GM18505 (cell line): ENCODE results near the gene POTEH.
"Not testable (repeated sequence)": the region's sequence is repeated elsewhere in the genome, so short reads cannot be mapped to it uniquely, and the experiment has no call there.

Experiments
- ATAC-seq: cut with Tn5 transposase; IDR thresholded peaks from one replicate; pipeline ENCODE4 v1.9.1; 2021; ENCODE audit not compliant: unreplicated experiment

POTEH gene

DNA sequence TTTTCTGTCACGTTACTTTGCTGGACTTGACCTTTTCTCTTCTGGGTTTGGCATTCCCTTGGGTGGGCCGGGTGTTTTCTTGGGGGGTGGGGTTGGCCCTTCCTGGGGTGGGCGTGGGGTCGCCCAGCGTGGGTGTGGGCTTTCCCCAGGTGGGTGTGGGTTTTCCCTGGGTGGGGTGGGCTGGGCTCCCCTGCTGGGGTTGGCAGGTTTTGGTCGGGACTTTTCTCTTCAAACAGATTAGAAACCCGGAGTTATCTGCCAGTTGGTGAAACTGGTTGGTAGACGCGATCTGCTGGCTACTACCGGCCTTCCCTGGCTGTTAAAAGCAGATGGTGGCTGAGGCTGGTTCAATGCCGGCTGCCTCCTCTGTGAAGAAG lies at the start of gene POTEH:
TSS of gene POTEH (plus strand) at position 278 of the 377 bp plus-strand sequence. CDS start at position 330, 52 bp downstream.
- not testable (repeated sequence) for ATAC-seq

DNA sequence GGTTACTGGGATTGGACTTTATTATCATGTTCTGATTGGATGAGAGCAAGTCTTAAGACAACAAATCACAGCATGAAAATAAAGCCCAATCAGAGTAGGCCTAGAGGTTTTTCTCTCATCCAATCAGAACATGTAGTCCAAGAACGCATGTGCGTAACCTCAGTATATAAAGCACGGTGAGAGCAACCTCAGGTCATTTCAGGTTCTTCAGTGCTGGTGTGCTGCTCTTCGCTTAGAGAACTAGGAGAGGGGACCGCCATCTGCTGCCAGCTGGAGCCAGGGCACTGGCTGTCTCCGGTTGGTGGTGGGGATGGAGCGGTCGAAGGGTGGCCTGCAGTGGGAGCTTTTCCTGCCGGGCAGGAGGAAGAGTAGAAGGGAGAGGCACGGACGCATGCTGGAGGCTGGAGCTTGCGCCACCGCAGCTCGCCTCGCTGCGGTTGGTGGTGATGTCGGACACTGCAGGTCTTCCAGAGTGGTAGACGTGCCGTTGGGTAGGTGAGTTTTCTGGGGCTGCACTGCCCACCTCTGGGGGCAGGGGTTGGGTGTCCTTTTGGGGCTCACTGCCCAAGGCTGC lies 47.5 kb upstream of the POTEH start:
- not testable (repeated sequence) for ATAC-seq

DNA sequence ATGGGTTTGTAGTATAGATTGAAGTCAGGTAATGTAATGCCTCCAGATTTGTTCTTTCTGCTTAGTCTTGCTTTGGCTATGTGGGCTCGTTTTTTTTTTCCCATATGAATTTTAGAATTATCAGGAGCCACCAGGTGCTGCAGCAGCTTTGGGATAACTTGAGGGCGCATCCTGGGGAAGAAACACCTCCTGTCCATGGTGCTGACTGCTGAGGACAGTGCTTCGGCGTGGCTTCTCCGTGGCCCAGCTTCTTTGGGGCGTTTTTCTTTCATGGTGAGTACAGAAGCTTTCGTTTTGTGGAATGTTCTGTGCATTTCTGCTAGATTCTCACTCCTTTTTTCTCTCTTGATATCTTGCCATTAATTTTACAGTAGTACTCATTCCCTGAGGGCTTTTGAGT lies 37.9 kb upstream of the POTEH start:
- not testable (repeated sequence) for ATAC-seq

DNA sequence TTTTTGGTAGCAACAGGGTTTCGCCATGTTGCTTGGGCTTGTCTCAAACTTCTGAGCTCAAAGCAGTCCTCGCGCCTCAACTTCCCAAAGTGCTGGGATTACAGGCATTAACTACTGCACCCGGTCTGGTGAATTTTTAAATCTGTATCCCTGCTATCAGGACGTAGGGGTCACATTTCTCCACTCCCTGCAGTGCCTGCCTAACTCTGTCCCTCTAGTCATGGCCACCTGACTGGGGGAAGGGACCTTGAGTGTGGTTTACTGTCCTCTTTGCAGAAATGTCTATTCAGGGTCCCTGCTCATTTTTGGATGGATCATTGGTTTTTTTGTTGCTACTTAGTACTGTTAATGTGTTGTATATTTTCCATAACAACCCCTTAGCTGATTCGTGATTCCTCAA lies 37.1 kb upstream of the POTEH start:
- not testable (repeated sequence) for ATAC-seq

DNA sequence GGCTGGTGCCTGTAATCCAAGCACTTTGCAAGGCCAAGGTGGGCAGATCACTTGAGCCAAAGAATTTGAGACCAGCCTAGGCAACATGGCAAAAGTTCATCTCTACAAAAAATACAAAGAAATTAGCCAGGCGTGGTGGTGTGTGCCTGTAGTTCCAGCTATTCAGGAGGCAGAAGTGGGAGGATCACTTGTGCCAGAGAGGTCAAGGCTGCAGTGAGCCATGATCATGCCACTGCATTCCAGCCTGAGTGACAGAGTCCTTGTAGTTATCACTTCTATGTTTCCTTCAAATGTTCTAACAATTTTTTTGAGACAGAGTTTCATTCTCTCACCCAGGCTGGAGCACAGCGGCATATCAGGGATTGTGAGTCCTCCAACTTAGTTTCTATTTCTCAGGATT lies 36.6 kb upstream of the POTEH start:
- ATAC-seq: not testable (repeated sequence)

DNA sequence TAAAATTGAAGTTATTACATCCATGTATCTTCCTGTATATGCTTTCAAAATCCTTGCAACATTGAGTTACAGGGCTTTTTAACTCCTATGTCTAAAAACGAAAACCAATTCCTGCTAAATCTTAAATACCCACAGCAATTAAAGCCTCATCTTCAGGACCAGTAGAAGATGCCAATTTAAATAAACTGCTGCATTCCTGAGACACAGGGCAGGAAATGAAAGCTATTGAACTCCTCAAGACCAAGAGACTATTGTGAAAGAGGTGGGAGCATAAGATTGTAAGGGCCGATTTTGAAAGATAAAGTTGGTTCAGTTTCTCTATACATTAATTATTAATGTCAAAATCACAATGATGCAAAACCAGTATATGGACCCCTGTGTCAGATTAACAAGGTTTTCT lies 28.7 kb upstream of the POTEH start:
- ATAC-seq: not testable (repeated sequence)

DNA sequence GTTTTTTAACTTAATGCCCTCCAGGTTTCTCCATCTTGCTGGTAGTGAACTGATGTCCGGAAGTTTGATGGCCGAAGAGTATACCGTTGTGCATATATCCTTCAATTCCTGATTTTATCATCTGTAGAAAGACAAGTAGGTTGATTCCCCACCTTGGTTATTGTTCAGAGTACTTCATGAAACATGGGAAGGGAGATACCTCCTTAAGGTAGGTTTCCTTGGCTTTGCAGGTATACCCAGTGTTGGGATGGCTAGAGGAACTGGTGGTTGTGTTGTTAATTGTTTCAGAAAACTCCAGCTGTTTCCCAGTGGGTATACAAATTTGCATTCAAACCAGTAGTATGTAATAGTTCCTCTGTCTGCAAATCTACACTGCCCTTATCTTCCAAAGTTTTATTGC lies 25.1 kb upstream of the POTEH start:
- ATAC-seq: not testable (repeated sequence)

DNA sequence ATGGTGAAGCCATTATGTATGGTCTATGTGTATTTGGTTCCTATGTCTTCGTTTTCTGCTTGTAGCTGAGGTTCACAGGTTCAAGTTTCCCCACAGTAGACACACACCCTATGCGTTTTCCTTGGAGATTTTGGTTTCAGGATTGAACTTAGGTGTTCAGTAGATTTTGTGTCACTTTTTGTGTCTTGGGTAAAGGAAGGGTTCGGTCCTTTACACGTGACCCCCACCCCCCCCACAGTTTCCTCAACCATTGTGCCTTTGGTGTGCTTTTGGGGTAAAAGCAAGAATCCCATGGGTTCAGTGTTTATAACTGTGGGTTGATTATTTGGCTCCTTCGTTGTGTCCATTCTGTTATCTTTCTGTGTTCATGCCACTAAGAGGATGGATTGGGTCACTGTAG lies 24.3 kb upstream of the POTEH start:
- not testable (repeated sequence) for ATAC-seq

DNA sequence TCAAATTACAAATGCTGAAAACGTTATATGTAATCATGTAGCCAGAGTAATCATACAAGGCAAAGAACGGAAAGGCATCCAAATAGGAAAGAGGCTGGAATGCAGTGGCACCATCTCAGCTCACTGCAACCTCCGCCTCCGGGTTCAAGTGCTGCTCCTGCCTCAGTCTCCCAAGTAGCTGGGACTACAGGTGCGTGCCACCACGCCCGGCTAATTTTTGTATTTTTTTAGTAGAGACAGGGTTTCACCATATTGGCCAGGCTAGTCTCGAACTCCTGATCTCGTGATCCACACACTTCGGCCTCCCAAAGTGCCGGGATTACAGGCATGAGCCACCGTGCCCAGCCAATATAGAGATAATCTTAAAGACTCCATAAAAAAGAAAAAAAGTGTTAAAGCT lies 20.4 kb upstream of the POTEH start:
- ATAC-seq: not testable (repeated sequence)

DNA sequence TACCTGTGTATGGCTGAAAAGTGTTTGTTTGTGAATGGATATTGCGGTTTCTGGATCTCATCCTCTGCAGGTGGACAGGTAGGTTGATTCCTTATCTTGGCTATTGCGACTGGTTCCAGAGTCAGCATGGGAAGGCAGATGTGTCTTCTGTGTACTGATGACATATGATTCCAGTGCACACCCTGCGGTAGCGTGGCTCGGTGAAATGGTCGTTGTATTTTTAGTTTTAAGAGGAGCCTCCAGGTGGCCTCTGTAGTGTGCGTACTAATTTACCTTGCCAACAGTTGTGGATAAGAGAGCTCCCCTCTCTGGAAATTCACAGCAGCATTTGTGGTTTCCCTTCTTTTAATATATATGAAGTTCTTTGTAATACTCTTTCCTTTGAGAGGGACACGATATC lies 10.1 kb upstream of the POTEH start:
- ATAC-seq: not testable (repeated sequence)

DNA sequence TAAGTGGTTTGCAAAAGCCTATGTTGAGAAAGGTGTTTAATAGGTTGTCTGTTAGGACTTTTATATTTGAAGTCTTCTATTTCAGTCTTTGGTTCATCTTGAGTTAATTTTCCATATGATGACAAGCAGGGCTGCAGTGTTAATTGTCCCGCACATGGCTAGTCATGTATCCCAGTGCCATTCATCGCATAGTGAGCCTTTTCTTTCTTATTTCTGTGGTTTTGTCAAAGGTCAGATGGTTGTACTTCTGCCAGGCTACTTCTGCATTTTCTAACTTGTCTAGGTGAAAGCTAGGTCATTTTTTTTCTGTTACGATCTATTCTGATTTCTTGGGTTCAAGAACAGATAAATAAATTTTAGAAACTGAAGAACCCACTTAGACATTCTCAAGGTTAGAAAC lies 5.7 kb upstream of the POTEH start:
- ATAC-seq: not testable (repeated sequence)

DNA sequence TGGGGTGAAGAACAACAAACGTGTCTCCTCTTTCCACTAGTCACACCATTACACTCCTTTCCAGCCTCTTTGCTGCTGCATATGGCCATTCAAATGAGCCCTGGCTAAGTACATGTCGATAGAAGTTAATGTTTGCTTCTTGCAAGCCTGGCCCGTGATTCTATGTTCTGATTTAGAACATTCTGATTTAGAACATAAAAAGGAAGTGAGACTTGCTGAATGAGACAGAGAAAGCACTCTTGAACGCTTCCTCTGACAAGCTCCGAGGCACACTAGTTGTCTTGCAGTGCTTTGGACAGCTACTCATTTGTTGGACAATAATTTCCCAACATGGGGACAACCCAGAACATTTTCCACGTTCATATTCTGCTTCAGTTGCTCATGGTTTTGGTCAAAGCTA lies 5.1 kb upstream of the POTEH start:
- ATAC-seq: not testable (repeated sequence)

DNA sequence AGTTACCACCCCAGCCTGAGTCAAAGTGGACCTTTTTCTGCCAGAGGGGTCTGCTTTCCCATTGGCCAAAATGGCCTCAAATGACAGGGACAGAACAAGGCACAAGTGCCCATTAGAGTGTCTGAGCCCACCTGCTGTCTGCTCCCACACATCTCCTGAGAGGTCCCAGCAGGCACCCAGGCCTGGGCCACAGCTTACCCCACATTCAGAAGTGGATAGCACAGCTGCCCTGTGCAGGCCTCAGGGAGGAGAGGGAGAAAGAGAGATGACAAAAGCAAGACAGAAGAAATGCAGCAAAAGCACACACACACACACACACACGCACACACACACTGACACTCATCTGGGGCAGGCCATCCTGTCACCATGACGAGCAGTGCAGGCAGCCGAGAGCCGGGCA lies 4.2 kb upstream of the POTEH start:
- ATAC-seq: not testable (repeated sequence)

DNA sequence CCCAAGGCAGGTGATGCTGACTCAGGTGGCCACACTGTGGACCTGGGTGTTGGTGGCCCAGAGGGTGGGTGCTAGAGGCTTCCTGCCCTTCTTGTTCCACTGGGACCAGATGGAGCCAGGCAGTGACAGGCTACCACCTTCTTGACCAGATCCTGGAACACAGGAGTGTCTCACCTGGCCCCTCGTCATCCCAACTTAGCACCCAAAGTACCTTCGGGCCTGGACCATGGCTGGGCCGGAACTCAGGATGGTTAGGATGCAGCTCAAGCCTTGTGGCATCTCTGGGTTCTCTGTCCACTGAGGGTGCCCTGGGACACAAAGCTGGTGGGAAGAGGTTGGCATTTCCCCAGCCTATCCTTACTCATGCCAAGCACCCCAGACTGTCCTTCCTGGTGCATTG lies 2.7 kb upstream of the POTEH start:
- ATAC-seq: not testable (repeated sequence)

DNA sequence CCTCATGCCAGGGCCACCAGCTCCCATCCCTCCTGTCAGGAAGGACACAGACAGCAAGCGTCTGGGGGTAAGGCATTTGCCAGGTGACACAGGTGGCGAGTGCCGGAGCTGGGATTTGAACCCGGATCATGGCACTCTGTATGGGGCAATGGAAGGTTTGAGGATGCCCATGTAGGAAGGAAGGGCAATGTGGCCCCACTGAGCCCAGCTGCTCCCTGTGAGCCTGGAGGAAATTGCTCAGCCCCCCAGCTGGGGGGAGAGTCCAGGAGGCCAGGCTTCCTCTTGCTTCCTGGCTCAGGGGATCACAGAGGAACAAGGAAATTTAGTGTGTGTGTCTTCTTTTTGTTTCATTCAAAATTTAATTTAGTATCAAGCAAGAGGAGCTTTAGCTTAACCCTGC lies 2.1 kb upstream of the POTEH start:
- ATAC-seq: not testable (repeated sequence)

DNA sequence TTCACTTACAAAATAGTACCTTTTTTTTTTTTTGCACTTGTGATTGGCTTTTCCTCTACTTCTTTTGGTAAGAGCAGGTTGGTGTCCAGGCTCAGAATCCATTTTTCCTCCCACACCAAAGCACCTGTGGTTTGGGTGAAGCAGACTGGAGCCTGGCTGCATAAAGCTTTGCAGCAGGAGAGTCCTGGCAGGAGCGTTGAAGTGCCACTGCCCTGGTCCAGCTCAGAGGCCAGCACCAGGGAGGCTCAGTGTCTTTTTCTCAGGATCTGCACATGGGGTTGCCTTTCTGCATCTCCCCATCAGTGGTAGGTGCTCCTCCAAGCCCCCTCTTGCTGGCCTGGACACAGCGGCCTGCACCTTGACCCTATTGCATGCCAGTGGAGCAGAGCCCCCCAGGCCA lies 1.7 kb upstream of the POTEH start:
- ATAC-seq: not testable (repeated sequence)

DNA sequence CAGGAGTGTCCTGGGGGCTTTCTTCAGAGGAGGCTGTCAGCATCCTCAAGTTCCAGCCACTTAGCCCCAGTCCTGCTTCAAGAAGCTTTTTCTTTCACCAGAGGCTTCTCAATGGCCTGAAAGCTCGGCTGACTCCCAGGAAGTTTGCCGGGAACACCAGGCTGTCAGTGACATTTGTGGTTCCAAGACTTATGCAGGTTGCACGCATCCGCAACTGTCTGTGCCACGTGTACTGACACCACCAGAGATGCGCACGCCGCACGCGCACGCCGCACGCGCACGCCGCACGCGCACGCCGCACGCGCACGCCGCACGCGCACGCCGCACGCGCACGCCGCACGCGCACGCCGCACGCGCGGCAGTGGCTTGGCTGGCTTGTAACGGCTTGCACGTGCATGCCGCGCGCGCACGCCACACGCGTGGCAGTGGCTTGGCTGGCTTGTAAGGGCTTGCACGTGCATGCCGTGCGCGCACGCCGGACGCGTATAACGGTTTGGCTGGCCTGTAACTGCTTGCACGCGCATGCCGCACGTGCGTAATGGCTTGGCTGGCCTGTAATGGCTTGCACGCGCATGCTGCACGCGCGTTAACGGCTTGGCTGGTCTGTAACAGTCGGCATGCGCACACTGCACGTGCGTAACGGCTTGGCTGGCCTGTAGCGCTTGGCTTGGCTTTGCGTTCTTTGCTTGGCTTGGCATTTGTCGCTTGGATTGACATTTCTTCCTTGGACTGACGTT lies 646 bp upstream of the POTEH start:
- not testable (repeated sequence) for ATAC-seq

DNA sequence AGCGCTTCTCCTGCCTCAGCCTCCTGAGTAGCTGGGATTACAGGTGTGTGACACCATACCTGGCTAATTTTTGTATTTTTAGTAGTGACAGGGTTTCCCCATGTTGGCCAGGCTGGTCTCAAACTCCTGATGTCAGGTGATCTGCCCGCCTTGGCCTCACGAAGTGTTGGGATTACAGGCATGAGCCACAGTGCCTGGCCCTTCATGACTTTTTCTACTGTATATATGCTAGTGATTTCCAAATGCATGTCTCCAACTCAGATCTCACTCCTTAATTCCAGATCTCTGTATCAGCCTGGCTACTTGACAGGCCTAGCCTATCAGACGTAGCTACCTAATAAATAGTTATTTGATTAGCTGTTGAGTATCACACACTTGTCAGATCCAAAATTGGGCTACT lies 23.8 kb downstream of the POTEH start:
- not testable (repeated sequence) for ATAC-seq

DNA sequence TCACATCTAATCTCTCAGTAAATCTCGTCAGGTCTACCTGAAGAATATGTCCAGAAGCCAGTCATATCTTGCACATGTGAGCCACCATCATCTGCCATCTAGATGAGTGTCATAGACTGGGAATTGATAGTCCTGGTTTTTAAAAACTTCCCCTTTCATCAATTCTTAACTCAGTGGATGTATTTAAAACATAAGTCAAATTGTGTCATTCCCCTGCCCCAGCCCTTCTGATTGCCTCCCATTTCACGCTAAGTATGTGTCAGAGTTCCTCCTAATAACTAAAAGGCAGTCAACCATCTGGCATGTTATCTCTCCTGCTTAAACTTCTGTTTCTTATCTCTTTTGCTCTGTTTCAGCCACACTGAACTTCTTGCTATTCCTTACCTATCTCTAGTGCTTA lies 24.3 kb downstream of the POTEH start:
- ATAC-seq: not testable (repeated sequence)

DNA sequence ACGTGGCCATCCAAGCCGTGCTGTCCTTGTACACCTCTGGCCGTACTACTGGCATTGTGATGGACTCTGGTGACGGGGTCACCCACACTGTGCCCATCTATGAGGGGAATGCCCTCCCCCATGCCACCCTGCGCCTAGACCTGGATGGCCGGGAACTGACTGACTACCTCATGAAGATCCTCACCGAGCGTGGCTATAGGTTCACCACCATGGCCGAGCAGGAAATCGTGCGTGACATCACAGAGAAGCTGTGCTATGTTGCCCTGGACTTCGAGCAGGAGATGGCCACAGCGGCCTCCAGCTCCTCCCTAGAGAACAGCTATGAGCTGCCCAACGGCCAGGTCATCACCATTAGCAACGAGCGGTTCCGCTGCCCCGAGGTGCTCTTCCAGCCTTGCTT lies 32.1 kb downstream of the POTEH start:
- not testable (repeated sequence) for ATAC-seq

DNA sequence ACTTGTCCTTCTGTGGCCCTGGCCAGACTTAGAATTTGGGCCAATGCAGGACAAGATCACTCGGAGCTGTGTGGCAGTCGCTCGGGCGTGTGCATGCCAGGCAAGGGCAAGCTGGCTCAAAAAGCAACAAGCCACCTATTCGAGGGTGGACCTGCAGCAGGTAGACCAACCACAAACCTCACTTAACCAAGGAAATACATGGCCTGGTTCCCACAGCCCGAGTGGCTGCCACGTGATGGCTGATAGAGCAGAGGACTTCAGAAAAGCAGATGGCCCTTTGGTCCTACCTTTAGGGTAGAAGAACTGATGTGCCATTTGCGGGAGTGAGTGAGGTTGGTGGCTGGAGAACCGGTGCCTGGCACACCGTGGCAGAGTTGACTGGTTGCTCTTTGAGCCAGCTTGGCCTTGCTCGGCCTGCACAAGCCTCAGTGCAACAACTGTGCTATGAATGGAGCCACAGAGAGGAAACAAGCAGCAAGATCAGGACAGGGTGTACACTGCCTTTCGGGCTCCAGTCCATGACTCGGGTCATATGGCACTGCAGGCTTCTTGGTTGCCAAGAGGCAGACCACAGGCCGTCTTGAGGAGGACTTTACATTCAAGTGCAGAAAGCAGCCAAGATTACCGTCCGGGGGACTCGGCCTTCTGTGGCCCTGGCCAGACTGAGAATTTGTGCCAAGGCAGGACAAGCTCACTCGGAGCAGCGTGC lies 39.5 kb downstream of the POTEH start:
- ATAC-seq: not testable (repeated sequence)

DNA sequence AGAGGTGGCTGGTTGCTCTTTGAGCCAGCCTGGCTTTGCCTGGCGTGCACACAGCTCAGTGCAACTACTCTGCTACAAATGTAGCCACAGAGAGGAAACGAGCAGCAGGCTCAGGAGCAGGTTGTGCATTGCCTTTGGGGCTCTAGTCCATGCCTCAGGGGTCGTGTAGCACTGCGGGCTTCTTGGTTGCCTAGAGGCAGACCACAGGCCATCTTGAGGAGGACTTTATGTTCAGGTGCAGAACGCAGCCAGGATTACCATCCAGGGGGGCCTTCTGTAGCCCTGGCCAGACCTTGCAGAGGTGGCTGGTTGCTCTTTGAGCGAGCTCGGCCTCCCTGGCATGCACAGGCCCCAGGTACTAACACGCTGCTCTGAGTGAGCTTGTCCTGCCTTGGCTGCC lies 41.2 kb downstream of the POTEH start:
- ATAC-seq: not testable (repeated sequence)
